HG02623 (cell line): ENCODE data around the gene OBSL1.

Experiments
- ATAC-seq: cut with Tn5 transposase; IDR thresholded peaks from one replicate; pipeline ENCODE4 v1.9.1; 2021; ENCODE audit warnings: moderate library complexity; ENCODE audit not compliant: unreplicated experiment

The OBSL1 gene

DNA sequence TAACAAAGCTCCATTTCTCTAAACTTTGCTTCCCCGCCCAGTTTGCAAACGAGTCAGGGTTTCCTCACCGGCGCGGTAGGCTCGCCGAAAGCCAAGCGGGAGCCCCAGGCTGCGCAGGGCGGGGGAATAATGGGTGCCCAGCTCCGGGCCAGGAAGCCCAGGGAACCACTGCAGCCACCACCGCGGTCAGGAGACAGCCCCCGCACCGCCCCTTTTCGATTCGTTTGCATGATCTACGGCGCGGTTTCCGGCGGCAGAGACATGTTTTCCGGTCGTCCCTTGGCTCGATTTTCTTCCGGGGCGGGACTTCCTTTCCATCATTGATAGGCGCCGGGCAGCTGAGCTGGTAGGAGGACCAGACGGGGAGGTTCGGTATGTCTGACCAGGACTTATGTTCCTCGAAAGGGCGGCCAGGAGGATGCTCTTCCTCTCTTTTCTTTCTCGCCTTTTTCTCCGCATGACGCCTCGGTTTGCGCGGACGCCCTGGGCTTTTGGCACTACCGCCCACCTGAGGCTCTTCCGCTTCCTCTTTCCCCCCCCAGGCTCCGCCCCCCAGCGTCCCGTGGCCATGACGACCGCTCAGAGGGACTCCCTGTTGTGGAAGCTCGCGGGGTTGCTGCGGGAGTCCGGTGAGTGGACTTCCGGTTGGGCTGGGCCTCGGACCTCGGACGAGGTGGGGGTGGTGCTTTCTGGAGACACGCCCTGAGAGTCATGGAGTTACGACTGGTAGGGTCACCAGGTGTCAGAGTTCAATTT, 26.4 kb upstream of the OBSL1 start, which contains the start of gene STK11IP:
Gene STK11IP, plus strand, starts transcription at position 306 of the 756 bp plus-strand sequence. Its CDS starts 263 bp downstream, at position 569.
- ATAC-seq, result peak; percentile 88

DNA sequence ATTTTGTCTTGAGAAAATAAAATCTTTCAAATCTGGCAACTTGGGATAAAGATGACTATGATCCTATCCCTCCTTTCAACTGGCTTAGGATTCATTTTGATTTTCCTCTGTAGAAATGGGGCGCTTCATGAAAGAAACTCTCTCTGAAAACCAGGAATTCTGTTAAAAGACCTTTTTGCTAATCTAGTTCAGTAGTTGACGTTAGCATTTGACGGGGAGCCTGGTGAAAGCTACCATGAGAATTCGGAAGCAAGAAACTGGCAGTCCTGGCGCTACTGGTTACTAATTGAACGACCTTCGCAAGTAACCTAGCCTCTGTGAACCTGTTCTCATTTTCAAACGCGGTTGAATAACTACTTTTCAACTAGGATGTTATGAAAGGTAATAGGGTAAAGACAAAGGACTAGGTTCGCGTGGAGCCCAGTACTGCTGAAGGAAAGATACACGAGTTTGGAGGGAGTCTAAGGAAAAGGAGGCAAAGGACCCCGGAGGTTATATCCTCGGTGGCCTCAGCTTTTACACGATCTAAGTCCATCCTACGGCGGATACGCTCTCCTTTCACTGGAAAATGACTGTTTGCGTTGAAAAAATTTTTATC, 25.7 kb upstream of the OBSL1 start:
- no peak for ATAC-seq

DNA sequence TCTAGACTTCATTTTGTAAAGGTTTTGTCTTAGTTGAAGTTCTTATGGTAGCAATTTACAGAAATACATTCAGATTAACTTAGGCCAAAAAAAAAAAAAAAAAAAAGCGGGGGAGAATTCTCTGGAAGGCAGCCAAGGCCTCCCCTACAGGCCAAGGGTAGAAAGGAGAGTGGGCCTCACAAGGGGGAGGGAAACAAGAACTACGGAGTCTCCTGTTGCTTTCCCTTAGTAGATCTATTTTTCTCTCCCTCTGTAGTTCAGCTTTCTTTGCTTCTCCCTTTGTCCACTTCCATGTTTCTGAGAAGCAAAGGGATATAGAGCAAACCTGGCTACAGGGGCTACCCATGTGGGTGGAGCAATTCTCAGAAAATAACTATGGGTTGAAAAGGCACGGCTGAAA, 23.9 kb upstream of the OBSL1 start:
- no peak for ATAC-seq

DNA sequence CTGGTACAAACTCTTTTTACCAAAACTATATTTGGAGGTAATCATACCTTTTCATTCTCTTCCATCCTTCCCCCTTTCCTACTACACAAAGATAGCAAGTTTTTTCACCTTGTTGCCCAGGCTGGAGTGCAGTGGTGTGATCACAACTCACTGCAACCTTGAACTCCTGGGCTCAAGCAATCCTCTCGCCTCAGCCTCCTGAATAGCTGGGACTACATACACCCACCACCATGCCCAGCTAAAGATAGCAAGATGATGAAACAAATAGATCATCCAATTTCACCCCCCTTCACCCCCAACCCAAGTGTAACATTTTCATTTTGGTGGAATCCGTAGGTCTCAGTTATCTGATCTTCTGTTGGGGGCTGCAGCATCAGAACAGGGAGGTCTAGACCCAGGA, 21.8 kb upstream of the OBSL1 start:
- no peak for ATAC-seq

DNA sequence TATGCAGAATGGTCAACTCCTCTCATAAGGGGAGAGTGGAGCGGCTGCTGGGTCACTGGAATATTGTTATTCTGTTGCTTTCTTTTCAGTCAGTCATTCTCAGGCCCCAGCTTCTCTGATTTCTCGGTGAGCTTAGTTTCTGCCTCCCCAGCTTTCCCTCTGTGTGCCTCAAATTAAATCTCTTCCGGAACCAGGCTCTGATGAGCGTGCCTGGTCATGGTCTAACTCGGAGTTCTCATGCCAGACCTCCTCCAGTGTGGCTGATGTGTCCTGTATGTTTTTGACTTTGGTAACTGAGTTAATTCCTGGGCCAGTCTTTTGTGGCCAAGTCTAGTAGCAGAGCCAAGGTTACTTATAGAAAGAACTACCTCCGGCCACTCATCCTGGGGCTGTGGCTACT, 21.4 kb upstream of the OBSL1 start:
- no peak for ATAC-seq

DNA sequence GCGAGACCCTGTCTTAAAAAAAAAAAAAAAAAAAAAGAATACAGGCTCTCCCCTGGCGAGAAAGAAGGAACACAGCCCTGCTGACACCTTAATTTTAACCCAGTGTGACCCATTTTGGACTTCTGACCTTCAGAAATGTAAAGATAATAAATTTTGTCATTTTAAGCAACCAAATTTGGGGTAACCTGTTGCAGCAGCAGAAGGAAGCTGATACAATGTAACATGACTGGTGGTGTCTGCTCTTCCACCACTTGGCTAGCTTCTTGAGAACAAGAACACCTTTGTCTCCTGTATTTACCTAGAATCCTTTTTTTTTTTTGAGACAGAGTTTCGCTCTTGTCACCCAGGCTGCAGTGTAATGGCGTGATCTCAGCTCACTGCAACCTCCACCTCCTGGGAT, 19.8 kb upstream of the OBSL1 start:
- ATAC-seq, result no peak

DNA sequence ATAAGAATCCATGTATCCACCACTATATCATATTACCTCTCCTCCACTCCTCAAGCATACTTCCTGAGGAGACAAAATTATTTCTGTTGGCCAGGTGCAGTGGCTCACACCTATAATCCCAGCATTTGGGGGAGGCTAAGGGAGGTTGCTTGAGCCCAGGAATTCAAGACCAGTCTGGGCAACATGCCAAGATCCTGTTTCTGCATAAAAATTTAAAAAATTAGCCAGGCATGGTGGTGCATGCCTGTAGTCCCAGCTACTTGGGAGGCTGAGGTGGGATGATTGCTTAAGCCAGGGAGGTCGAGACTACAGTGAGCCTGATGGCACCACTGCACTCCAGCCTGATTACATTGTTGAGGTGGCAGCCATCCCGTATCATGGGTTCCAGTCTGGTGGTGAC, 10.0 kb upstream of the OBSL1 start:
- no peak for ATAC-seq

DNA sequence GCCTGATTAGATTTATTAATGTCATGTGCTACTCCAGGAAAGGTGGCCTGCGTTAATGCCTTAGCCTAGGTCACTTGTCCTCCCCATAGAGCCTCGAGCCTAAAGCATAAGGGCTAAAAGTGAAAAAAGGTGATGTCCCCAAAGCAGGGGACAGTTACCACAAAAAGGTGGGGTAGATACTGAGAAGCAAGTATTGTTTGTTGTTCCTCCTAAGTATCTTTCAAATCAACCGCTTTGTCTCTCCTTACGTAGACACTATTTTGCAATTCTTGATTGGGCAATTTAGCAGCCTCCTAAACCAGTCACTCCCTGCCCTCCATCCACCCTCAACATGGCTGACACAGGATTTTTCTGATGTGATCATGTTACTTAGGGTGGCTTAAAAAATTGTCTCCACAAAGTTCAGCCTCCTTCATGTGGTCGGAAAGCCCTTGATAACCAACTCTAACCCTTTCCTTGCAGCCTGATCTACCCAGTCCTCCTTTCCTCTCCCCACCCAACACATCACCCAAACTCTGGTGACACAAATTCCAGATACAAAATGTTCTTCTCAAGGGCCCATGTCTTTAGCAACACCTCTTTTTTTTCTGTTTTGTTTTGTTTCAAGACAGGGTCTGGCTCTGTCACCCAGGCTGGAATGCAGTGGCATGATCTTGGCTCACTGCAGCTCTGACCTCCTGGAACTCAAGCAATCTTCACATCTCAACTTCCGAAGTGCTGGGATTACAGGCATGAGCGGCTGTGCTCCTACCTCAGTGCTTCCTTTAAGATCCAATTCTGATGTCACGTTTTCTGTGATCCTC, 7.7 kb upstream of the OBSL1 start:
- no peak for ATAC-seq

DNA sequence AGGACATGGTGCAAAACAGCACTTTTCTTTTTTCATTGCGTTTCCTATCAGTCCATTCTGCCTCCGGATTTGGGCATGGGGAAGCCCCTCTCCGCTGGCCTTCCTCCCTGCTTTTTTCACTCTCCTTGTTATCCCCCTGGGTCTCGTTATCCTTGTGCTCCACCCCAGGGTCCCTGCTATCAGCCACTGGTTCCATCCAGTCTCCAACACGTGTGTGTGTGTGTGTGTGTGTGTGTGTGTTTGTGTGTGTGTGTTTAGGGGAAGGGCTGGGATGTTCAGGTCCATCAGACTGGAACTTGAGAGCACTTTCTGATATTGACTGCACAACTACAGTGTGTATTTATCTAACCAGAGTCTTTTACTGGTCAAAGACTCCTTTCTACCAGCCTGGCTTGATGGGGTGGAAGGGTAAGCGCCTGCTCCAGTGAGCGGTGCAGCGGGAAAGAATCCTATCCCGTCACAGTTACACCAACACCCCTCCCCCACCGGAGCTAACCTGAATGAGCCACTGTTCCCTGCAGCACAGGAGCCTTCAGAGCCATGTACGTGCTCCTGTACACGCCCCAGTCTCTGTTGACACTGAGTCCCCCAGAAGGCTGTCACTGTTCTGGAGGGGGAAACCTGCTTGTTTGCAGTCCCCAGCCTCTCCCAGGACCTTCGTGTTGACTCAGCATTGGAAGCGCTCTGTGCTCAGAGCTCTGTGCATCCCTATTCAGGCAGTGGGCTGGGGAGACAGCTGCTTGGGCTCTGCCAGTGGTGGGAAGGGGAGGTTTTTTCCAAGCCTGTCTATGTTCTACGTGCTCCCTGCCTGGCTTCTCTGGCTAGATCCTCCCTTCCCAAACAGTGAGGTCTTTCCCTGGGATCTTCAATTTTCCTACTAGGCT, 5.4 kb upstream of the OBSL1 start:
- ATAC-seq, result no peak

DNA sequence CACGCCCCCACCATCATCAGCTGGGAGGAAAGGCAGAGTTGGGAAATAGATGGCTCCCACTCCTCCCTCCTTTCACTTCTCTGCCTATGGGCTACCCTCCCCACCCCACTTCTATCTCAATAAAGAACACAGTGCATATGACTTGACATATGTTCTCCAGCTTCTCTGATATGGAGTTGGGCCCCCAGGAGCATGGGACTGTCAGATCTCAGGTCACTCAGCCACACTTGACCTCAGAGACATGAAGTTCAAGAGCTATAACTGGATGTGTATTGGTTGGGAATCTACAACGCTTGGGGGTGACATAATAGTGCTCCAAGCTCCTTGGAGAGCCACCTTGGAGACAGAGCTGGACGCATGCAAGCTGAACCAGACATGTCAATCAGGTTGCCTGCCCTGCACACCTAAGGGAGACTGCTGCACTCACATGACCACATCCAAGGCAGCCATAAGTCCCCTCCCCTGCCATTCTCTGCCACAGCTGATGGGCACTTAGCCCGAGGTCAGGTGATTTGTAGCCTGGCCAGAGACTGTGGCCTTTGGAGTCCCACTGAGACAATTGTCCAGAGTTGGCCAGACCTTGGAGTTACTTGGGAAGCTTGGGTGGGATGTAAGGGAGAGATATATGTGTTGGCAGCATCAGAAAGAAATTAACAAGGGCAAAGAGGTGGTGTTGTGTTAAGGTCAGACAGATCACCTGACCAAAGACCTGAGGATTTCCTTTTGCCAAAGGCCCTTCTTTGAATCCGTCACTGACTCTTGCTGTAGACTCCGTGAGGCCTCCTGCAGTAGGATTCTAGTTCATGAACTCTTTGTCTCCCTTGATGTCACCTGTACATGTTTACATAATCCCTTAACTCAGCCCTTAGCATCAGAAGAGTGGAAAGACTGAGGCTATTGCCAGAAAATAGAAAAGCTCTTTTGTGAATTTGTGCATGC, 4.5 kb upstream of the OBSL1 start:
- ATAC-seq, result no peak

DNA sequence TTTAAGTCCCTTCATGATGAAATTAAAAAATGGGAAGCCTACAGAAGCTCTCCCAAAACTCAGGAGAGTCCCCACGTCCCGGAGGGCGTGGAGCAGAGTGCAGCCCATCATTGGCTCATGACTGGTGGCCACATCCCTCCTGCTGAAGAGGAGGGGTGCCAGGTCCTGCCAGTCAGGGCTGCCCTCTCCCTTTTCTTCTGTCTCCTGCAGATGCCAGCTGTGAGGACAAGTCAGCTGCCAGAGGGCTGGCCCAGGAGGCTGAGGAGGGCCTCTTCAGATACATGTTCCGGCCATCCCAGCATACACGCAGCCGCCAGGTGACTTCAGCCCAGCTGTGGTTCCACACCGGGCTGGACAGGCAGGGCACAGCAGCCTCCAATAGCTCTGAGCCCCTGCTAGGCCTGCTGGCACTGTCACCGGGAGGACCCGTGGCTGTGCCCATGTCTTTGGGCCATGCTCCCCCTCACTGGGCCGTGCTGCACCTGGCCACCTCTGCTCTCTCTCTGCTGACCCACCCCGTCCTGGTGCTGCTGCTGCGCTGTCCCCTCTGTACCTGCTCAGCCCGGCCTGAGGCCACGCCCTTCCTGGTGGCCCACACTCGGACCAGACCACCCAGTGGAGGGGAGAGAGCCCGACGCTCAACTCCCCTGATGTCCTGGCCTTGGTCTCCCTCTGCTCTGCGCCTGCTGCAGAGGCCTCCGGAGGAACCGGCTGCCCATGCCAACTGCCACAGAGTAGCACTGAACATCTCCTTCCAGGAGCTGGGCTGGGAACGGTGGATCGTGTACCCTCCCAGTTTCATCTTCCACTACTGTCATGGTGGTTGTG, 3.4 kb upstream of the OBSL1 start:
- ATAC-seq, result no peak

DNA sequence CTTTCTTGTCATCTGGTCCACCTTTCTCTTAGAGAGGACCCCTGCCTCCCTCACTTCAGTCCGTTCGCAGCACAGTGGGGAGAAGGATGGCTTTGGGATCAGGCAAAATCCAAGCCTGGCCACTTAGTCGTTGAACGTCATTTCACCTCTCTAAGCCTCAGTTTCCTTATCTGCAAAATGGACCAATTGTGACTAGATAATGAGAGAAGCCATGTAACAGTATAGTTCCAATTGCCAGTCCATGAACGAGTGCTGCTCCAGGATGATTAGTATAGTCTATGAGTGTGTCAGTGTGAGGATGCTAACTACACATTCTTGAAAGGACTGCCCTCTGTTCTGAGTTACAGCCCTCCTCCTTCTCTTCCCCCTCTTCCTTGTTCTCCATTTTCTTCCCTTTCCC, 1.8 kb upstream of the OBSL1 start:
- no peak for ATAC-seq

DNA sequence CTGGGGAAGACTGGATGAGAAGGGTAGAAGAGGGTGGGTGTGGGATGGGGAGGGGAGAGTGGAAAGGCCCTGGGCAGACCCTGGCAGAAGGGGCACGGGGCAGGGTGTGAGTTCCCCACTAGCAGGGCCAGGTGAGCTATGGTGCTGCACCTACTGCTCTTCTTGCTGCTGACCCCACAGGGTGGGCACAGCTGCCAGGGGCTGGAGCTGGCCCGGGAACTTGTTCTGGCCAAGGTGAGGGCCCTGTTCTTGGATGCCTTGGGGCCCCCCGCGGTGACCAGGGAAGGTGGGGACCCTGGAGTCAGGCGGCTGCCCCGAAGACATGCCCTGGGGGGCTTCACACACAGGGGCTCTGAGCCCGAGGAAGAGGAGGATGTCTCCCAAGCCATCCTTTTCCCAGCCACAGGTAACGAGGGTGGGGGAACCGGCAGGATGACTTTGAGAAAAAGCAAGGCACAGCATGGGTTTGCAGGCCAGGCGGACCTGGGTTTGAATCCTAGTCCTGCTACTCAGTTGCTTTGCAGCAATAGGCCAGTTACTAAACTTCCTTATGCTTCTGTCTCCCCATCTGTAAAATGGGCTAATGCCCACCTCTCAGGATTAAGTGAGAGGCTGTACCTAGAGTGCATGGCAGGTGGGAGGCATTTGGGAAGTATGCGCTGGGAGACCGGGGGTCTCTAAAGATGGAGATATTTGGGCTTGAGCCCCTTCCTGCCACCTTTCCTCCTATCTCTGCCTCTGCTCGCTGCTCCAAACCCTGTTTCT, 1.1 kb upstream of the OBSL1 start, which contains the start of gene INHA:
Gene INHA, plus strand, starts transcription at position 74 of the 765 bp plus-strand sequence. Its CDS starts 65 bp downstream, at position 139.
- no peak for ATAC-seq

DNA sequence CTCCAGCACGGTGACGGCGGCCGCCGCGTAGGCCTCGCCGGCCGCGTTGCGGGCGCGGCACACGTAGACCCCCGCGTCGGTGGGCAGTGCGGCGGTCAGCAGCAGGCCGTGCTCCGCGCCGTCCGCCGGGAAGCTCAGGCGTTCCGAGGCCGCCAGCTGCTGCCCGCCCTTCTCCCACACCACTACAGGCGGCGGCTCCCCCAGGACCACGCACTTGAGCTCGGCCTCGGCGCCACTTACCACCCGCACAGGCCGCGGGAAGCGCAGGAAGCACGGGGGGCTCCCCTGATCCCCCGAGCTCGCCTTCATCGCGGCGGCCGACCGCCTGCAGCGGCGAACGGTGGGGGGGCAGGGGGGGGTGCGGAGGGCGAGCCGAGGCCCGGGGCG, 422 bp downstream of the OBSL1 start:
- ATAC-seq, result no peak

DNA sequence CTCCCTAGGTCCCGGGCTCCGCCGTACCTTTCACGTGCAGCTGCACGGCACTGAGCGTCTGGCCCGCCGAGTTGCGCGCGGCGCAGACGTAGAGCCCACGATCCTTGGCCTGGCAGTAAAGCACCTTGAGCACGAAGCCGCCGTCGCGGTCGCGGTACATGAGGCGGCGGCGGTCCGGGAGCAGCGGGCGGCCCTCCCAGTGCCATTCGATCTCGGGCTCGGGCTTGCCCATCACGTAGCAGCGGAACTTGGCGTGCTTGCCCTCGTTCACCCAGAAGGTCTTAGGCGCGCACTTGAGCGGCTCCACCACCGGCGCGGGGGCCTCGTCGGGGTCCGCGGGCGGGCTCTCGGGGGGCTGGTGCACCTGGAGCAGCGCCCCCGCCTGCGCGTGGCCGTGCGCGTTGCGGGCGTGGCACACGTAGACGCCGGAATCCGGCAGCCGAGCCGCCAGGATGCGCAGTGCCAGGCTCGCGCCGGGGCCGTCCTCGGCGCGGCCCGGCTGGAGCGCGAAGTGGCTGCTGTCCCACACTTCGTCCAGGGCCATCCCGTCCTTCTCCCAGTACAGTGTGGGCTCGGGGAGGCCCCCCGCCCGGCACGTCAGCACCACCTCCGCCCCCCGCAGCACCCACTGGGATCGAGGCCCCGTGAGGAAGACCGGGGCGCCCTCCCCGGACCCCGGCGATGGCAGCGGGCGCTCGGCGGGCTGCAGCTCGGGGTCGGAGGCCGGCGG, 980 bp downstream of the OBSL1 start:
- no peak for ATAC-seq

DNA sequence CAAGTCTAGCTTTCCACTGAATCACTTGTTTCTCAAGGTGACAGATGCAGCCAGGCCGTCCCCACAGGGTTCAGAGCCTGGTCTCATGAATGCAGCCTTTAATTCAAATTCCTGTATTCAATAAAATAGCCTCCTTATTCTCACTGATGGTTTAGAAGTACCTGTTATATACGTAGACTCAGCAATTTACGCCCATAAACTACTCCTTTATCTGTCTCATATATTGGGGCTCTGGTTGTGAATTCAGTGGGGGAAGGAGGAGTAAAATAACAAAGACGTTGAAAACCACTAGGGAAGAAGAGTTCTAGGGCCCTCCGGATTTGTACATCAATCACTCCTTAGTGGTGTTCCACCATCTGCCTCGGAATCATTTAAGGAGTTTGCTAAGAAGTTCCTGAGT, 1.7 kb downstream of the OBSL1 start:
- no peak for ATAC-seq

DNA sequence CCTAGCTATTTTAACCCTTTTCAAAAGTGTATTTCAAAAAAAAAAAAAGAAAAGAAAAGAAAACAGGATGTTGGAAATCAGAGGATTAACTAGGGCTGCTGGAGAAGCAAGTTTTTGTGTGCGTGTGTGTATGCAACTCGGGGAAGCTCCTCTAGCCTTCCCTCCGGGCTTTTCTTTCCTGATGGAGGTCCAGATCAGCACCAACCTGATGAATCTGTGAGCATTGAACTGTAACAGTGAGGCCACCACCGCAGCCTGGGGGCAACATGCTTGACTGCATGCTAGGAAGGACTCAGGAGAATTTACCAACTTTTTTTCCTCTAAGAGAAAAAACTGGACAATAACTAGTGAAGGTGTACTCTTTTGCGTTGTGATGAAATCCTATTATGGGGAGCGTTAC, 2.3 kb downstream of the OBSL1 start:
- ATAC-seq, result no peak
